SK-N-SH treated with all-trans-retinoic acid at 6 μM for 48 hours (cell line): ENCODE data around the gene PDIA5.
A peak's percentile ranks its signal among the peaks of the same experiment; 100 is the strongest.

Source experiments
- ATAC-seq: fragments of 200-7000 bp; cut with Tn5 transposase; 3 replicates; pipeline ENCODE4 v1.9.1; 2020; ENCODE audit warnings: mild to moderate bottlenecking, moderate library complexity
- ARNTL ChIP-seq: fragments of 450-650 bp; formaldehyde crosslinking; IDR thresholded peaks from 2 replicates; pipeline ENCODE4 v1.5.0; 2020; ENCODE audit warnings: low read depth, mild to moderate bottlenecking, moderate library complexity, borderline replicate concordance
- CREB5 ChIP-seq: fragments of 250-450 bp; sonication (Bioruptor Pico); IDR thresholded peaks from 2 replicates; pipeline ENCODE4 v1.5.1; 2020; ENCODE audit warnings: low read depth, mild to moderate bottlenecking, moderate library complexity
- CSRNP3 ChIP-seq: fragments of 250-450 bp; sonication (Bioruptor Pico); IDR thresholded peaks from 2 replicates; pipeline ENCODE4 v1.5.1; 2021; ENCODE audit warnings: mild to moderate bottlenecking, moderate library complexity
- ESRRG ChIP-seq: fragments of 250-450 bp; sonication (Bioruptor Pico); IDR thresholded peaks from 2 replicates; pipeline ENCODE4 v1.6.1; 2021; ENCODE audit warnings: mild to moderate bottlenecking
- GLIS3 ChIP-seq: fragments of 250-450 bp; sonication (Bioruptor Pico); IDR thresholded peaks from 2 replicates; pipeline ENCODE4 v1.5.0; 2020; ENCODE audit warnings: mild to moderate bottlenecking, moderate library complexity
- OSR1 ChIP-seq: fragments of 250-450 bp; sonication (Bioruptor Pico); IDR thresholded peaks from 2 replicates; pipeline ENCODE4 v1.8.0; 2022; ENCODE audit warnings: moderate library complexity, mild to moderate bottlenecking, inconsistent platforms
- PATZ1 ChIP-seq: fragments of 250-450 bp; sonication (Bioruptor Pico); IDR thresholded peaks from 2 replicates; pipeline ENCODE4 v1.8.0; 2020; ENCODE audit warnings: mild to moderate bottlenecking, moderate library complexity, borderline replicate concordance
- POU6F1 ChIP-seq: fragments of 250-450 bp; sonication (Bioruptor Pico); IDR thresholded peaks from 2 replicates; pipeline ENCODE4 v1.8.0; 2021; ENCODE audit warnings: low read depth, mild to moderate bottlenecking, moderate library complexity, borderline replicate concordance
- RARB ChIP-seq: fragments of 250-450 bp; sonication (Bioruptor Pico); IDR thresholded peaks from 2 replicates; pipeline ENCODE4 v1.8.0; 2021; ENCODE audit warnings: mild to moderate bottlenecking, moderate library complexity
- TCF4 ChIP-seq: fragments of 250-450 bp; sonication (Bioruptor Pico); IDR thresholded peaks from 2 replicates; pipeline ENCODE4 v1.8.0; 2021; ENCODE audit warnings: mild to moderate bottlenecking, moderate library complexity, borderline replicate concordance
- TOX ChIP-seq: fragments of 250-450 bp; sonication (Bioruptor Pico); IDR thresholded peaks from 2 replicates; pipeline ENCODE4 v1.8.0; 2021; ENCODE audit warnings: mild to moderate bottlenecking, moderate library complexity, borderline replicate concordance
- ZC3H10 ChIP-seq: fragments of 250-450 bp; sonication (Bioruptor Pico); IDR thresholded peaks from 2 replicates; pipeline ENCODE4 v1.5.1; 2021; ENCODE audit warnings: mild to moderate bottlenecking, moderate library complexity
- ZFP3 ChIP-seq: fragments of 250-450 bp; sonication (Bioruptor Pico); IDR thresholded peaks from 2 replicates; pipeline ENCODE4 v1.5.0; 2020; ENCODE audit warnings: mild to moderate bottlenecking, moderate library complexity
- ZFP30 ChIP-seq: fragments of 450-650 bp; formaldehyde crosslinking; IDR thresholded peaks from 2 replicates; pipeline ENCODE4 v1.5.0; 2022; ENCODE audit warnings: mild to moderate bottlenecking, moderate library complexity
- ZNF565 ChIP-seq: fragments of 450-650 bp; formaldehyde crosslinking; conservative IDR thresholded peaks from 2 replicates; pipeline ENCODE4 v1.5.0; 2020; ENCODE audit warnings: low read depth, mild to moderate bottlenecking, moderate library complexity
- ZNF70 ChIP-seq: fragments of 450-650 bp; formaldehyde crosslinking; IDR thresholded peaks from 2 replicates; pipeline ENCODE4 v1.5.0; 2020; ENCODE audit warnings: mild to moderate bottlenecking, moderate library complexity
- TF ChIP-seq, protein P1 (sequence below): fragments of 250-450 bp; sonication (Bioruptor Pico); IDR thresholded peaks from 2 replicates; pipeline ENCODE4 v1.5.0; 2020; ENCODE audit warnings: mild to moderate bottlenecking, moderate library complexity

The PDIA5 gene

DNA sequence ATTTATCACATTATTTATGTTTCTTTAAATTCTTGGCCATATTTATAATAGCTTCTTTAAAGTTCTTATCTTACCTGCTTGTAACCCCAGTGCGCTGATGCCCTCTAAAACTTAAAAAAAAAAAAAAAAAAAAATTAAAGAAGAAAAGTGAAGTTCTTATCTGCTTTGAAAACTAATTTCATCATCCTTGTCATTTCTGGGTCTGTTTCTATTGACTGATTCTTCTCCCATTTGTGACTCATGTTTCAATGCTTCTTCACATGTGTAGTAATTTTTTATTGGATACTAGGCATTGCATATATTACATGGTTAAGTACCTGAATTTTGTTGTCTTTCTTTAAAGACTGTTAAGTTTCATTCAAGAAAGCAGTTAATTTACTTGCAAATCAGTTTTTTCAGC lies 131.5 kb downstream of the PDIA5 start:
- TF ChIP-seq ZNF70 (CRISPR knock-in tag) (no peak), ZNF565 (CRISPR knock-in tag) (no peak), OSR1 (CRISPR knock-in tag) (no peak), ESRRG (CRISPR knock-in tag) (no peak), ARNTL (CRISPR knock-in tag) (no peak), ZFP30 (CRISPR knock-in tag) (no peak), PATZ1 (CRISPR knock-in tag) (no peak), ZC3H10 (CRISPR knock-in tag) (no peak), TCF4 (CRISPR knock-in tag) (no peak)
- TF ChIP-seq, all 23 proteins: peak for 0
- ATAC-seq, result no peak

- ATAC-seq, result no peak
- no peak for TF ChIP-seq CSRNP3 (CRISPR knock-in tag)
- no peak for TF ChIP-seq CREB5 (CRISPR knock-in tag)
- no peak for TF ChIP-seq ZFP3 (CRISPR knock-in tag)
- no peak for TF ChIP-seq ZC3H10 (CRISPR knock-in tag)
- no peak for TF ChIP-seq ZNF565 (CRISPR knock-in tag)
- TF ChIP-seq ZFP30 (CRISPR knock-in tag), result no peak
- TF ChIP-seq GLIS3 (CRISPR knock-in tag), result no peak
- TF ChIP-seq PATZ1 (CRISPR knock-in tag), result no peak
- no peak for TF ChIP-seq RARB (CRISPR knock-in tag)
- TF ChIP-seq POU6F1 (CRISPR knock-in tag), result no peak
- no peak for TF ChIP-seq TOX
These were observed 134.4 kb downstream of the PDIA5 start for GRCh38 chr3:123201223-123201556.

DNA sequence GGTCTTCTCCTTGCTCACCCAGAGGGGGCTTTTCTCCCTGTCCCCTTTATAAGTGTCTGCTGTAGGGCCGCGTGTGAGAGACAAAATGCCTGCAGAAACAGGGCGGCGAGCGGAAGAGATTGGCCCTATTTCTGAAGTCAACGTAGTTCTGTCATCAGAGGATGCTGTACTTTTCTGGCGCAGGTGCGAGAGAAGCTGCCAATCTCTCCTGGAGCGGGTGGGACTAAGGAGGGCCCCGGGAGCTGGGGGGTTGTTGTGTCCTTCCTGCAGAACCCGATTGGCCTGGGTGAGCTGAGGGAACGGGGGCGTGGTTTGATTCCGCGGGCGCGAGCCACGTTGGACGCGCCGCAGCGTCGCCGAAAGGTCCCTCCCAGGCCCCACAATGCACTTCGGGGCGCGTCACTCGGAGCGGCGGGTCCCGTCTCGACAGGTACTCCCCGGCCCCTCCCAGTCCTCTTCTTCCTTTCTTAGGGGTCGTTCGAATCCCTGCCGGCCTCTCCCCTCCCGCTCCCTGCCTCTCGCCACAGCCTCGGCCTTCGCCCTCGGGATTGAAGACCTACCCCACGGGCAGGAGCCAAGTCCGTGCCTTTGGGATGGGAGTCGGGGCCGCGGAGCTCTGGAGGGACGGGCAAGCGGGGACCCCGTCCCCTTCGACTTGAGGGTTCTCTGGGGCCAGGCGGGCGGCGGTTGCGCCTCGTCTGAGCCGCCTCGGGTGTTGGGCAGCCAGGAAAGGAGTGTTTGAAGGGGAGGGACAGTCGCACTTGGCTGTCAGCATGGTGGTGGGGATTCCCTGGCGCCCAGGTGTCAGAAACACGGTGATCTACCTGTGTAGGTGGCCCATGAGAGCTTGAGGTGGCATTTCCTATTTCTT lies 135.0 kb downstream of the PDIA5 start, which contains the start of gene SEC22A:
Gene SEC22A (plus strand): TSS at position 387 of the 871 bp plus-strand sequence. CDS start 7,275 bp downstream, outside the sequence.
- ATAC-seq, result peak; percentile 99
- TF ChIP-seq CSRNP3 (CRISPR knock-in tag), result no peak
- TF ChIP-seq, protein P1, sequence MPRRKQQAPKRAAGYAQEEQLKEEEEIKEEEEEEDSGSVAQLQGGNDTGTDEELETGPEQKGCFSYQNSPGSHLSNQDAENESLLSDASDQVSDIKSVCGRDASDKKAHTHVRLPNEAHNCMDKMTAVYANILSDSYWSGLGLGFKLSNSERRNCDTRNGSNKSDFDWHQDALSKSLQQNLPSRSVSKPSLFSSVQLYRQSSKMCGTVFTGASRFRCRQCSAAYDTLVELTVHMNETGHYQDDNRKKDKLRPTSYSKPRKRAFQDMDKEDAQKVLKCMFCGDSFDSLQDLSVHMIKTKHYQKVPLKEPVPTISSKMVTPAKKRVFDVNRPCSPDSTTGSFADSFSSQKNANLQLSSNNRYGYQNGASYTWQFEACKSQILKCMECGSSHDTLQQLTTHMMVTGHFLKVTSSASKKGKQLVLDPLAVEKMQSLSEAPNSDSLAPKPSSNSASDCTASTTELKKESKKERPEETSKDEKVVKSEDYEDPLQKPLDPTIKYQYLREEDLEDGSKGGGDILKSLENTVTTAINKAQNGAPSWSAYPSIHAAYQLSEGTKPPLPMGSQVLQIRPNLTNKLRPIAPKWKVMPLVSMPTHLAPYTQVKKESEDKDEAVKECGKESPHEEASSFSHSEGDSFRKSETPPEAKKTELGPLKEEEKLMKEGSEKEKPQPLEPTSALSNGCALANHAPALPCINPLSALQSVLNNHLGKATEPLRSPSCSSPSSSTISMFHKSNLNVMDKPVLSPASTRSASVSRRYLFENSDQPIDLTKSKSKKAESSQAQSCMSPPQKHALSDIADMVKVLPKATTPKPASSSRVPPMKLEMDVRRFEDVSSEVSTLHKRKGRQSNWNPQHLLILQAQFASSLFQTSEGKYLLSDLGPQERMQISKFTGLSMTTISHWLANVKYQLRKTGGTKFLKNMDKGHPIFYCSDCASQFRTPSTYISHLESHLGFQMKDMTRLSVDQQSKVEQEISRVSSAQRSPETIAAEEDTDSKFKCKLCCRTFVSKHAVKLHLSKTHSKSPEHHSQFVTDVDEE (CRISPR knock-in tag), result 0 out of 2 replicates have a peak, but pooled peaks have one; percentile 32
